Skeletal muscle tissue (tissue), 4 donors: Measurements from ENCODE around the gene U2SURP. TPM values are rescaled to one million over a fixed set of nuclear protein-coding genes. Genes with fewer than 3 reads are reported as not detected.
A peak's percentile ranks its signal among the peaks of the same experiment; 100 is the strongest.

Source experiments
- H3K27ac ChIP-seq: one replicate; pipeline ENCODE4 v1.7.0; 2013; ENCODE audit warnings: mild to moderate bottlenecking, low read depth, low read length, inconsistent platforms
- H3K27me3 ChIP-seq, 3 donors: one replicate each; pipeline ENCODE4 v1.7.0; 2013; ENCODE audit warnings: low read length in 3 of 3; ENCODE audit not compliant: control insufficient read depth in 3 of 3, insufficient read depth in 3 of 3
- H3K36me3 ChIP-seq, 3 donors: one replicate each; pipeline ENCODE4 v1.7.0; 2013; ENCODE audit warnings: low read length in 3 of 3; ENCODE audit not compliant: control insufficient read depth in 3 of 3, insufficient read depth in 3 of 3
- H3K4me1 ChIP-seq, 3 donors: one replicate each; pipeline ENCODE4 v1.7.0; 2013; ENCODE audit warnings: low read length in 3 of 3, mild to moderate bottlenecking in 3 of 3; ENCODE audit not compliant: control insufficient read depth in 3 of 3, insufficient read depth in 3 of 3
- H3K4me3 ChIP-seq, 3 donors: one replicate each; pipeline ENCODE4 v1.7.0; 2013; ENCODE audit warnings: low read length in 3 of 3
- H3K9ac ChIP-seq, 3 donors: one replicate each; pipeline ENCODE4 v1.7.0; 2013; ENCODE audit warnings: low read length in 3 of 3, mild to moderate bottlenecking in 3 of 3, moderate library complexity in 2 of 3, low read depth in 1 of 3
- H3K9me3 ChIP-seq, 3 donors: one replicate each; pipeline ENCODE4 v1.7.0; 2013; ENCODE audit warnings: low read length in 3 of 3; ENCODE audit not compliant: control insufficient read depth in 3 of 3
- total RNA-seq: library from RNA; depleted of rRNA; stranded (reverse); fragments of >200 nt; gene quantifications from one replicate; pipeline ENCODE4 v1.2.3, GENCODE V29; 2014
- donor health status: Osteomylitis.

The U2SURP gene
- total RNA-seq, result 47.5 TPM

DNA sequence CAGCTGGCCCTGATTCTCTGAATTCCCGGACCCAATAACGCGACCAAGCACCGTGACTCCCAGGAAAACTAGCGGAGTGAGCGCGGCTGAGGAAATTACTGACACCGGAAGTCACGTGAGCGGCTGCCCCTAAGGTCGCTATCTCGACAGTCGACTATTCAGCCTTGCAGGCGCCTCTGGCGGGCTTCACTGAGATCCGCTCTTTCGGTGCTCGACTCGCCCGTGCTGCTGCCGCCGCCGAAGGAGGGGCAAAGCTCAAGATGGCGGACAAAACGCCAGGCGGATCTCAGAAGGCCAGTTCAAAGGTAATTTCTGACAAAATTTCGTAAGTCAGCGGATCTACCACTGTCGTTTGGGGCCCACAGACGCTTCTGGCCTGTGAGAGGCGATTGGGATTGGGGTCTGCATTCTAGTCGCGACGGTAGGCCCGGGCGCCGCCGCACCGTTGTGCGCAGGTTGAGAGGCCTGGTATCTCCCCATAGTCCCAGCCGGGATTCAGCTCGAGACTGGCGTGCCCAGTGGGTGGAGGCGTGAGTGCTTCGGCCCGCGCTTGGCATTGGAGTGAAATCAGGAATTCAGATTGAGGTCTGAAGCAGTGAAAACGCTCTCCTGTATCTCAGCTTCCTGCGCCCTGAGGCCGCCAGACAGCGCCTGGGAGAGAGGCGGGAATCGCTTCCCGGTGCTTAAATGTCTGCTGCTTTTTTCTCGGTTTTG, at the start of gene U2SURP:
TSS of gene U2SURP (plus strand) at position 202 of the 714 bp plus-strand sequence. CDS start at position 261, 59 bp downstream.
- H3K27ac ChIP-seq, result peak within 1 kb of the TSS; percentile 92

DNA sequence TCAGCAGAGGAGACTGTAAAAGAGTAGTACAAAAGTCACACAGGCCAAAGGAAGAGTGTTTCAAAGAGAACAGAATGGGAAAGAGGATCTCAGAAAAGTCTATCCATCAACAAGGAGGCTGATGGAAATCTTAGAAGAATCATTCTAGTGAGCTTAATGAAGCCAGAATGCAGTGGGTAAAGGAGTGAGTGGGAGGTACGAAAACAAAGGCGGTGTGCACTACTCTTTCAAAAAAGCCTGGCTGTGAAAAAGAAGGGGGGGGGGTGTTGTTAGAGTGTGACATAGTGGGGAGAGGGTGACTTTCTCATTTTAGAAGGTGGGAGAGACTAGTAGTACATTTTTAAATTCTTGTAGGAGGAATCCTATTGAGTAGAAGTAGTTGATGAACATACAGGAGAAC, 49.6 kb upstream of the U2SURP start:
- Histone ChIP-seq H3K36me3 (no peaks in the 10 kb centered on the region), H3K4me1 (peaks cover 0 to 6% (median 5%) of the 10 kb centered on the region in 3 donors), H3K4me3 (no peak overlapping the region), H3K9me3 (no peaks in the 10 kb centered on the region), H3K27ac (no peak overlapping the region), H3K9ac (no peak overlapping the region), H3K27me3 (peaks cover 11 to 15% (median 12%) of the 10 kb centered on the region in 3 donors)

More for the DNA sequence above, at the start of gene U2SURP:
- no peaks in the 10 kb centered on the region for H3K36me3 ChIP-seq
- no peaks in the 10 kb centered on the region for H3K27me3 ChIP-seq
- peak within 1 kb of the TSS; percentile 96 to 99 (median 98) for H3K9ac ChIP-seq
- H3K4me3 ChIP-seq, result peak within 1 kb of the TSS; percentile 88 to 99 (median 99)
- peaks cover 16 to 24% (median 21%) of the 10 kb centered on the region in 3 donors for H3K4me1 ChIP-seq
- no peaks in the 10 kb centered on the region for H3K9me3 ChIP-seq

DNA sequence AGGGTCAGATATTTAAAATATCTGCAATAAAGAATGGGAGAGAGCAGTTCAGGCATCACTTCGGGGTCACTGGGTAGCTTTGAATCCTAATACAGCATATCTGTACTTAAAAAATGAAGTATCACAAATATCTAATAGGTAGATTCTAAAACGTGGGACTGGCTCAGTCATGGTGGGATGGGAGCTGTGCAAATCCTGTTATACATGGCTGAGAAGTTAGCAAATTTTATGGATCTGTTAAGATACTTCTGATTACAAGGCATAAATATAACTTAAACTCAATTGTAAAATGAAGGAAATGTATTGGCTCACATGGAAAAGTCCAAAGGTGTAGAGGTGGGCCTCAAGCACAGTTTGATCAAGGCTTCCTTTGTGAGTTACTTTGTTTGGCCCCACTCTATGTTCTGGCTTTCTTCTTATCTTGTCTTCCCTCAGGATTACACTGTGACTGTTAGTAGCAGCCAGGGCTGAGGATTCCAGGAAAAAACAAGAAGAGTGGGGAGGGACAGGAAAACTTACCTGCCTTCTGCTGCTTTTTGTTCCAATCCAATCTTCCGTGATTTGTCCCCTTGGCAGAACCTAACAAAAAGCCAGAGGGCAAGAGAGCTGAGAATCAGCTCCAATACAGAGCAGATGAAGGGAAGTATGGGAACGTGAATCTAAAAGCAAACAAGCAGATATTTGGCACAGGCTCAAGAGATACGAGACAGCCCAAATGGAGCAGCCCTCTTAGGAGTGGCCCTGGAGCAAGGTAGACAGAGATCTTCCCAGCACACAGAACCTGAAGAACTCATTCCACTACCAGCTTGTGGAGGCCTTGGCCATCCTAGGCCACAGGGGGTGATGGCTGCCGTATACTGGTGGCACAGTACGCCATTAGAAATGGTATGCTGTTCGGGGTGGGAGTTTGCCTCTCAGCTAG, 48.8 kb upstream of the U2SURP start:
- Histone ChIP-seq H3K36me3 (no peaks in the 10 kb centered on the region), H3K9me3 (no peaks in the 10 kb centered on the region), H3K4me1 (peaks cover 0 to 2% (median 2%) of the 10 kb centered on the region in 3 donors), H3K9ac (no peak overlapping the region), H3K27ac (no peak overlapping the region), H3K27me3 (peaks cover 4 to 7% (median 5%) of the 10 kb centered on the region in 3 donors), H3K4me3 (no peak overlapping the region)

DNA sequence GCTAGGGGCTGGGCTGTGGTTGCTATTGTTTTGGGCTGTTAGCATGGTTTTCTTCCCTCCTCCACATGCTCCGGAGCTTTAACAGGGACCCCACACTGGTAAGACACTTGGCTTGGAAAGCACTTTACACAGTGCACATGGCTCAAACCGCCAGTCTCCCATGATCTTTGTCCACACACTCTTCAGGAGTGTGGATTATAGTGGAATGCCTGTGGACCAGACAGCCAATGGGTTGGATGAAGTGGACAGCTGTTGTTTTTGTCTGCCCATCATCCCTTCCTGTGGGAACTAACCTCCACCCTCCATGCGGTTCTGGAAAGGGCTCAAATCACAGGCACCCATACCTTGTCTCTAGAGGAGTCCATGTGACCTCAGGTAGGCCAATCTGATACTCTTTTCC, 47.9 kb upstream of the U2SURP start:
- H3K27me3 ChIP-seq, result no peaks in the 10 kb centered on the region
- no peaks in the 10 kb centered on the region for H3K9me3 ChIP-seq
- H3K27ac ChIP-seq, result no peak overlapping the region
- H3K36me3 ChIP-seq, result no peaks in the 10 kb centered on the region
- no peak overlapping the region for H3K9ac ChIP-seq
- peaks cover 0 to 4% (median 0%) of the 10 kb centered on the region in 3 donors for H3K4me1 ChIP-seq
- H3K4me3 ChIP-seq, result no peak overlapping the region

DNA sequence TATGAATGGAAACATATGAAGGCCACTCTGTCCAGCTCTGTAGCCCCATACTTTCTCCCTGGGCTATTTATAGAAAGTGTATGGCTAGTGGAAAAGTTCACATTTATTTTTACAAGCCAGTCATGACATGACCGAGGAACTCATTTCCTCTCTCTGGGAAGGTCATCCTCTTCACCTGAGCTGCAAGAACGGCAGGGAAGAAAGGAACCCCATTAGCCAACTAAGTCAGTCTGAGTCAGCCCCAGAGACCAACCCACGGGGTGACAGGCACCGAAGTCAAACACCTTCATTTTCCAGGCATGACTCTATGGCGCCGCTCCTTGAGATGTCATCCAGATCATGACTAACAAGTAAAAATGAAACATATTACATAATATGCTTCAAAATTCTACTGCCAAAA, 42.7 kb upstream of the U2SURP start:
- Histone ChIP-seq H3K27me3 (peaks cover 8 to 9% (median 8%) of the 10 kb centered on the region in 3 donors), H3K4me3 (peak overlapping the region in 2 of 3 donors; percentile 42 to 44)

DNA sequence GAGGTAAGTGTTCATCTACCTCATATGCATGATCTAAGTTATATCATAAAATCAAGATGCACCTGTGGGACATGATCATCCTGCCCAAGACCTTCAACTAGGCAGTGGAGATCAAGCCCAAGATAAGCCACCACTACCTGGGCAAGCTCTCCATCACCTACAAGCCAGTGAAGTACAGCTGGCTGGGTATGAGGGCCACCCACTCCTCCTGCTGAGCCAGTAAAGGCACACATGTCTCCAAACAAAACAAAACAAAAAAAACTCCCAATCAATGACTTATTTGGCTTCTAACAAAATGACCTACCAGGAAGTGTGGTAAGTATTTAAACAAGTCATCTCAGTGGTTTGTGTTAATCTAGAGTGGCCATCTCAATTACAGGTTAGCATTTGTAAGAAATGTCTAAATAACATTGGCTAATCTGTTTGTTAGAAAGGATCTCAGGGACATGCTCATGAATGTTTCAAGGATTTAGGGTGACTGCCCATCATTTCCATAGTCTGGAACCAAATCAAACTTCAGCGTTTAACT, 41.0 kb upstream of the U2SURP start:
- H3K9me3 ChIP-seq, result no peaks in the 10 kb centered on the region
- H3K9ac ChIP-seq, result no peak overlapping the region
- H3K27ac ChIP-seq, result no peak overlapping the region
- H3K36me3 ChIP-seq, result no peaks in the 10 kb centered on the region
- H3K4me3 ChIP-seq, result no peak overlapping the region
- H3K4me1 ChIP-seq, result peaks cover 3 to 10% (median 6%) of the 10 kb centered on the region in 3 donors
- peaks cover 8 to 13% (median 13%) of the 10 kb centered on the region in 3 donors for H3K27me3 ChIP-seq

More for the DNA sequence above, 42.7 kb upstream of the U2SURP start:
- H3K36me3 ChIP-seq, result no peaks in the 10 kb centered on the region
- peak overlapping the region in 2 of 3 donors; percentile 32 to 42 for H3K9ac ChIP-seq
- H3K9me3 ChIP-seq, result no peaks in the 10 kb centered on the region
- peak overlapping the region; percentile 70 for H3K27ac ChIP-seq
- peaks cover 3 to 10% (median 6%) of the 10 kb centered on the region in 3 donors for H3K4me1 ChIP-seq

DNA sequence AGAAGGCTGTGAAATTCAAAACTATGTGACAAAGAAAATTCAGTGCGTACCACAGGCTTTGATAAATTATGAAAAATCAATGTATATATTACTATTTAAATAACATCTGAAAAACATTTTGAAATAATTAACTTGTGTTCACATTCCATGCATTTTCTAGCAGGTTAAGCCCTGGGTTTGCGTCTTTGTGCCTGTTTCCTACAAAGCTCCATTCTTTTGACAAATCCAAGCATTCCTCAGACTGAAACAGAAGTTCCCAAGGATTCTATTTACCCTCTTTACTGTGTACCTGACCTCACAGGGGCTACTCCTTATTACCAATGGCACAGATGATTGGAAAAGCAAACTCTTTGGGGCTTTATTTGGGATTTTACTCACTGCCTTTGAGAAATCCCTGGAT, 39.8 kb upstream of the U2SURP start:
- no peak overlapping the region for H3K4me3 ChIP-seq
- H3K27ac ChIP-seq, result no peak overlapping the region
- H3K9ac ChIP-seq, result no peak overlapping the region
- no peaks in the 10 kb centered on the region for H3K36me3 ChIP-seq
- no peaks in the 10 kb centered on the region for H3K9me3 ChIP-seq
- peaks cover 3 to 10% (median 6%) of the 10 kb centered on the region in 3 donors for H3K4me1 ChIP-seq
- peaks cover 11 to 13% (median 13%) of the 10 kb centered on the region in 3 donors for H3K27me3 ChIP-seq

DNA sequence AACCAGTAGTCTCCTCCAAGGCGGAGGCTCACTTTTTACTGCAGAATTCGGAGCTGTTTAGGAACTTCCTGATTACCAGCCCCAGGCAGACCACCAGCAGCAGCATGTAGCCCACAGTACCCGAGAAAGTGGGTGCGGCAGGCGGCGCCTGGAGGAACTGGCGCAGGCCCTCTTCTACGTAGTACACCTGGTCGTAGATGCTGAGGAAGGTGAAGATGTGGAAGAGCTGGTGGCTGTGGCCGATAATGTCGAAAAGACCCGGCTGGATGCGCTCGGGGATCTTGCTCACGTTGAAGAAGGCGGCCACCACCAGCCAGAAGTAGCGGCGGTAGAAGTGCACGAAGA, 39.2 kb upstream of the U2SURP start:
- H3K36me3 ChIP-seq, result no peaks in the 10 kb centered on the region
- H3K9me3 ChIP-seq, result no peaks in the 10 kb centered on the region
- H3K4me1 ChIP-seq, result peaks cover 3 to 10% (median 6%) of the 10 kb centered on the region in 3 donors
- no peak overlapping the region for H3K9ac ChIP-seq
- peak overlapping the region in 1 of 3 donors; percentile 84 for H3K4me3 ChIP-seq
- H3K27me3 ChIP-seq, result peaks cover 11 to 13% (median 13%) of the 10 kb centered on the region in 3 donors
- no peak overlapping the region for H3K27ac ChIP-seq

DNA sequence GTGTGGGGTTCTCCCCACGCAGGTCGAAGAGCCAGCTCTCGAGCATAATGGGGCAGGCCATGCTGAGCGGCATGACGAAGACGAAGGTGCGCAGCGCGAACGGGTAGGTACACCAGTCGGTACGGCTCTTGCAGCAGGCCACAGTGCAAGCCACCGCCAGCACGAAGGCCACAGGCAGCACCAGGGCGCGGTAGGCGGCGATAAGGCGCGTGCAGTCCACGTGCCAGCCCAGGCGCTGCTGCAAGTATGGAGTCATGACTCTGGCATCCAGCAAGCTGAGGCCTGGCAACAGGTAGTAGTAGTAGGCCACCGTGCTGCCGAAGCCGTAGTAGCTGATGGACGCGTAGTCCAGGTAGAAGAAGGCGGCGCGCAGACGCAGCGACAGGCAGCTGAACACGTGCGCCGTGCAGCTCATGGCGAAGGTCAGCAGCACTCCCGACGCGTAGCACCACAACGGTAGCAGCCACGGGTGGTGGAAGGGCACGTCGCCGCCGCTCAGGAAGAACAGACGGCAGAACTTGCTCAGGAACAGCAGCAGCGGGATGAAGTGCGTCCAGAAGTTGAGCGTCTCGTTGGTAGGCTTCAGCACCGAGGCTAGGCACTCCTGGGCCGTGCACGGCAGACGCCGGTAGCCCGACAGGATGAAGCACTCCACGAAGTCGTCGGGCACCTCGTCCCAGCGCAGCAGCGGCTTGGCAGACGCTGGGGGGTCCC, 38.7 kb upstream of the U2SURP start:
- Histone ChIP-seq H3K27me3 (peaks cover 11 to 13% (median 13%) of the 10 kb centered on the region in 3 donors), H3K9ac (peak overlapping the region in 1 of 3 donors; percentile 82), H3K4me3 (peak overlapping the region; percentile 35 to 84 (median 56))

More for the DNA sequence above, 38.7 kb upstream of the U2SURP start:
- Histone ChIP-seq H3K36me3 (no peaks in the 10 kb centered on the region), H3K27ac (no peak overlapping the region), H3K4me1 (peaks cover 3 to 10% (median 6%) of the 10 kb centered on the region in 3 donors), H3K9me3 (no peaks in the 10 kb centered on the region)
